K562 (cell line): ENCODE results near the gene LRRC57. TPM values are rescaled to one million over a fixed set of nuclear protein-coding genes. Genes with fewer than 3 reads are reported as not detected.
A peak's percentile ranks its signal among the peaks of the same experiment; 100 is the strongest.

ENCODE experiments used
- ATF2 ChIP-seq: sonication (generic); formaldehyde crosslinking; IDR thresholded peaks from 2 replicates; pipeline ENCODE4 v1.8.1; 2022; ENCODE audit warnings: missing genetic modification reagents
- ATF3 ChIP-seq, 2 experiments: fragments of 450-650 bp in 1 of 2; sonication (generic) in 1 of 2; formaldehyde crosslinking in 1 of 2; IDR thresholded peaks in 1 of 2; conservative IDR thresholded peaks in 1 of 2; 2 replicates each; pipeline versions ENCODE4 v1.6.1 to v1.8.1; 2016 to 2023; ENCODE audit warnings: mild to moderate bottlenecking in 2 of 2, moderate library complexity in 2 of 2, inconsistent platforms in 1 of 2, missing genetic modification reagents in 1 of 2
- CBX8 ChIP-seq: fragments of 200-600 bp; sonication (generic); IDR thresholded peaks from 2 replicates; pipeline ENCODE4 v1.6.1; 2012; ENCODE audit warnings: borderline replicate concordance, mixed run types, low read depth, mild to moderate bottlenecking, moderate library complexity, mixed read lengths, low read length, control low read depth, inconsistent platforms; ENCODE audit not compliant: poor library complexity, severe bottlenecking; ENCODE audit errors: extremely low read depth
- CC2D1A ChIP-seq: fragments of 450-650 bp; IDR thresholded peaks from 2 replicates; pipeline ENCODE4 v1.6.1; 2017; ENCODE audit warnings: mild to moderate bottlenecking
- CREM ChIP-seq: IDR thresholded peaks from 2 replicates; pipeline ENCODE4 v1.6.1; 2014; ENCODE audit warnings: antibody characterized with exemption, low read depth
- ESRRA ChIP-seq: fragments of 450-650 bp; IDR thresholded peaks from 2 replicates; pipeline ENCODE4 v1.6.1; 2014; ENCODE audit warnings: low read depth, mild to moderate bottlenecking, moderate library complexity, borderline replicate concordance
- HMGXB4 ChIP-seq: sonication (generic); formaldehyde crosslinking; IDR thresholded peaks from 2 replicates; pipeline ENCODE4 v1.8.1; 2023; ENCODE audit warnings: mild to moderate bottlenecking, missing genetic modification reagents
- HNRNPLL ChIP-seq: fragments of 200-400 bp; formaldehyde crosslinking; IDR thresholded peaks from 2 replicates; pipeline ENCODE4 v1.6.1; 2017; ENCODE audit warnings: low read length, low read depth, mild to moderate bottlenecking; ENCODE audit not compliant: poor library complexity, severe bottlenecking
- KAT7 ChIP-seq: sonication (generic); formaldehyde crosslinking; IDR thresholded peaks from 2 replicates; pipeline ENCODE4 v1.8.0; 2022; ENCODE audit warnings: missing genetic modification reagents, mild to moderate bottlenecking, borderline replicate concordance
- MYC ChIP-seq, 2 experiments: fragments of 250-450 bp in 1 of 2; sonication (Bioruptor Pico) in 1 of 2; IDR thresholded peaks; 2 replicates each; pipeline versions ENCODE4 v1.5.1 to v1.6.1; 2012 to 2021; ENCODE audit warnings: low read depth in 2 of 2, borderline replicate concordance in 1 of 2, improper control_type of control experiment in 1 of 2, low read length in 1 of 2, mild to moderate bottlenecking in 1 of 2, moderate library complexity in 1 of 2
- NFYB ChIP-seq: IDR thresholded peaks from 2 replicates; pipeline ENCODE4 v1.6.1; 2011; ENCODE audit warnings: mild to moderate bottlenecking, moderate library complexity; ENCODE audit not compliant: insufficient read length; ENCODE audit errors: extremely low read depth
- POLR2AphosphoS5 ChIP-seq: IDR thresholded peaks from 2 replicates; pipeline ENCODE4 v1.6.1; 2011; ENCODE audit warnings: mild to moderate bottlenecking, low read depth, low read length, moderate library complexity; ENCODE audit not compliant: control insufficient read depth, insufficient read depth
- SIN3B ChIP-seq: fragments of 450-650 bp; IDR thresholded peaks from 2 replicates; pipeline ENCODE4 v1.6.1; 2017; ENCODE audit warnings: low read depth, mild to moderate bottlenecking, moderate library complexity
- SP1 ChIP-seq: sonication (generic); formaldehyde crosslinking; IDR thresholded peaks from 2 replicates; pipeline ENCODE4 v1.8.1; 2022; ENCODE audit warnings: mild to moderate bottlenecking, missing genetic modification reagents
- YY1 ChIP-seq, 3 experiments: IDR thresholded peaks; 2 replicates each; pipeline ENCODE4 v1.6.1; 2011; ENCODE audit warnings: low read length in 2 of 3, mild to moderate bottlenecking in 2 of 3, moderate library complexity in 2 of 3, borderline replicate concordance in 1 of 3, control low read depth in 1 of 3, low read depth in 1 of 3; ENCODE audit not compliant: insufficient read depth in 3 of 3, insufficient replicate concordance in 2 of 3, control insufficient read depth in 1 of 3, insufficient read length in 1 of 3; ENCODE audit errors: extremely low read depth in 1 of 3
- polyA plus RNA-seq, 8 experiments: library from polyadenylated mRNA; depleted of rRNA in 4 of 8; stranded (reverse) in 5 of 8; unstranded in 3 of 8; fragments of >200 nt; fragmentation: Nextera tagmentation in 2 of 8; fragmentation: Illumina TruSeq in 1 of 8; extraction: Ambion mirVana in 2 of 8; extraction: Trizol in 1 of 8; gene quantifications; 2 replicates each; pipeline versions ENCODE4 v1.2.1 to v1.2.3, GENCODE V29; 2011 to 2014; ENCODE audit warnings: inconsistent platforms in 1 of 8, missing spikeins in 1 of 8
- total RNA-seq, 7 experiments: library from RNA; depleted of rRNA in 6 of 7; stranded (reverse); fragments of >200 nt in 6 of 7; fragmentation: Illumina TruSeq in 2 of 7; extraction: Trizol in 2 of 7; gene quantifications; 2 replicates each; pipeline versions ENCODE4 v1.2.1 to v1.2.3, GENCODE V29; 2011 to 2021; ENCODE audit warnings: low replicate concordance in 1 of 7

LRRC57 gene
- total and polyA plus RNA-seq, 9 of the 15 experiments (the other 6 are each of a cell fraction or from before 2014, with no cell fraction given), result 3.9 to 20.4 (median 14.8) TPM

GRCh38 chr15:42548249-42549031 lies at the start of gene LRRC57, which contains the start of gene HAUS2 (continued):
- TF ChIP-seq ATF3 (IDR thresholded peaks at IDR 0.05), result peak; percentile 99
- TF ChIP-seq ATF3 (CRISPR knock-in tag; conservative IDR thresholded peaks at IDR 0.05), result peak; percentile 79
- no peak for TF ChIP-seq CBX8
- no peak for TF ChIP-seq NFYB
- TF ChIP-seq CC2D1A, result no peak
- 0 out of 2 replicates have a peak, but pooled peaks have one; percentile 11 for TF ChIP-seq ESRRA
- TF ChIP-seq MYC (IDR thresholded peaks at IDR 0.05; ENCODE audit: low read depth, low read length), result peak; percentile 81
- 0 out of 2 replicates have a peak, but pooled peaks have one; percentile 17 for TF ChIP-seq MYC (CRISPR knock-in tag; IDR thresholded peaks at IDR 0.05; ENCODE audit: borderline replicate concordance, low read depth)
- TF ChIP-seq HNRNPLL, result peak; percentile 91
- peak; percentile 56; the same call in 1 of the 2 replicates for TF ChIP-seq HMGXB4
- peak; percentile 87 for TF ChIP-seq SIN3B
- TF ChIP-seq POLR2AphosphoS5, result no peak; the same call in none of the 2 replicates
- TF ChIP-seq ATF2, result peak; percentile 93; the same call in 1 of the 2 replicates
- TF ChIP-seq CREM, result peak; percentile 99
- peak; percentile 83 for TF ChIP-seq SP1 (CRISPR knock-in tag)
- peak; percentile 67 to 93 (median 91) for TF ChIP-seq YY1 (IDR thresholded peaks at IDR 0.05; ENCODE audit: borderline replicate concordance in 1 of 3, control insufficient read depth in 1 of 3, extremely low read depth in 1 of 3, insufficient read depth in 3 of 3, insufficient read length in 1 of 3, insufficient replicate concordance in 2 of 3, low read depth in 1 of 3, low read length in 2 of 3)
- TF ChIP-seq KAT7 (CRISPR knock-in tag), result peak; percentile 56; the same call in 1 of the 2 replicates
